ENCODE measurements around the gene CNOT2. TPM values are rescaled to one million over a fixed set of nuclear protein-coding genes. Genes with fewer than 3 reads are reported as not detected.

The CNOT2 gene
- total and polyA plus RNA-seq, 2 donors (not counting 3 experiments of a cell fraction or from before 2014, with no cell fraction given) = 52.2 to 79.7 TPM

- no peak overlapping the region for H3K9ac ChIP-seq (replicated peaks; ENCODE audit: extremely low read depth, insufficient read depth, low read length)
- no peaks in the 10 kb centered on the region for H3K9me3 ChIP-seq (replicated peaks; ENCODE audit: control insufficient read depth, insufficient read depth, low read length)
- no peak overlapping the region for H2AFZ ChIP-seq (ENCODE audit: low read depth, low read length)
- peak; percentile 61 for FAIRE-seq
- peaks cover 99% of the 10 kb centered on the region for H3K79me2 ChIP-seq (ENCODE audit: control insufficient read depth, insufficient read depth, low read length)
- intact Hi-C loops (cut with micrococcal nuclease) = no loop called here
- no peak overlapping the region for H3K4me2 ChIP-seq (ENCODE audit: insufficient read depth, low read length)
- POLR2A ChIA-PET = no interaction called here
- BruUV-seq (replicated peaks) = no TSS peak
- no peaks in the 10 kb centered on the region for H3K27me3 ChIP-seq (ENCODE audit: control insufficient read depth in 2 of 2, insufficient read depth in 2 of 2, low read length in 2 of 2)
- peak; percentile 40 for DNase-seq (ENCODE audit: low read depth, low spot score)
- no peak for TF ChIP-seq POLR2A (IDR thresholded peaks at IDR 0.05; ENCODE audit: low read depth, low read length)
- TF ChIP-seq GATA2 (IDR thresholded peaks at IDR 0.05; ENCODE audit: insufficient read depth, insufficient read length, low read depth, low read length) = no peak
- H3K9me1 ChIP-seq (replicated peaks; ENCODE audit: control insufficient read depth, extremely low read depth, insufficient read depth, low read length) = no peaks in the 10 kb centered on the region
- H3K36me3 ChIP-seq (ENCODE audit: control insufficient read depth in 2 of 2, extremely low read depth in 1 of 2, insufficient read depth in 2 of 2, low read length in 2 of 2) = no peaks in the 10 kb centered on the region
- no peak overlapping the region for H3K27ac ChIP-seq (ENCODE audit: insufficient read depth, low read depth, low read length)
- no peak overlapping the region for H3K4me3 ChIP-seq (replicated peaks in 1 of 3; ENCODE audit: insufficient read depth in 1 of 3, low read depth in 1 of 3, low read length in 3 of 3)
- H4K20me1 ChIP-seq (replicated peaks; ENCODE audit: control insufficient read depth, extremely low read depth, insufficient read depth, low read length) = peaks cover 26% of the 10 kb centered on the region
- dilution Hi-C loops (cut with MboI; ENCODE audit: extremely low pct_ligation_motif_present, low sequenced_read_pairs) = no loop called here
- CTCF ChIA-PET = interaction anchor here (0.6 to 2.0 kb wide), 2 partner anchors 8 to 355 kb away, joined by 4 to 7 read pairs; no protein-coding TSS in a partner anchor
- peaks cover 6% of the 10 kb centered on the region for H3K4me1 ChIP-seq (ENCODE audit: control insufficient read depth, extremely low read depth, insufficient read depth, low read length)
Observed at GRCh38 chr12:70255311-70255710, 12.1 kb downstream of the CNOT2 start.

GRCh38 chr12:70258605-70259403 is 15.6 kb downstream of the CNOT2 start:
- intact Hi-C loops (cut with micrococcal nuclease) (no loop called here), dilution Hi-C loops (cut with MboI; ENCODE audit: extremely low pct_ligation_motif_present, low sequenced_read_pairs) (no loop called here)
- Histone ChIP-seq H3K27me3 (ENCODE audit: control insufficient read depth in 2 of 2, insufficient read depth in 2 of 2, low read length in 2 of 2) (no peaks in the 10 kb centered on the region), H3K27ac (ENCODE audit: insufficient read depth, low read depth, low read length) (no peak overlapping the region), H2AFZ (ENCODE audit: low read depth, low read length) (no peak overlapping the region), H3K9me3 (replicated peaks; ENCODE audit: control insufficient read depth, insufficient read depth, low read length) (no peaks in the 10 kb centered on the region), H3K4me1 (ENCODE audit: control insufficient read depth, extremely low read depth, insufficient read depth, low read length) (peaks cover 6% of the 10 kb centered on the region), H3K4me3 (replicated peaks in 1 of 3; ENCODE audit: insufficient read depth in 1 of 3, low read depth in 1 of 3, low read length in 3 of 3) (no peak overlapping the region), H3K79me2 (ENCODE audit: control insufficient read depth, insufficient read depth, low read length) (peaks cover 97% of the 10 kb centered on the region), H3K9ac (replicated peaks; ENCODE audit: extremely low read depth, insufficient read depth, low read length) (no peak overlapping the region), H4K20me1 (replicated peaks; ENCODE audit: control insufficient read depth, extremely low read depth, insufficient read depth, low read length) (peaks cover 32% of the 10 kb centered on the region), H3K4me2 (ENCODE audit: insufficient read depth, low read length) (no peak overlapping the region), H3K9me1 (replicated peaks; ENCODE audit: control insufficient read depth, extremely low read depth, insufficient read depth, low read length) (no peaks in the 10 kb centered on the region), H3K36me3 (ENCODE audit: control insufficient read depth in 2 of 2, extremely low read depth in 1 of 2, insufficient read depth in 2 of 2, low read length in 2 of 2) (no peaks in the 10 kb centered on the region)
- FAIRE-seq (no peak), DNase-seq (ENCODE audit: low read depth, low spot score) (no peak)
- CTCF ChIA-PET = interaction anchor here (1.1 to 1.5 kb wide), 2 partner anchors 7 to 358 kb away, joined by 3 to 4 read pairs; no protein-coding TSS in a partner anchor
- POLR2A ChIA-PET = no interaction called here
- BruUV-seq (replicated peaks) = no TSS peak
- TF ChIP-seq CTCF (IDR thresholded peaks at IDR 0.05; ENCODE audit: extremely low read depth in 1 of 2, insufficient read depth in 1 of 2, low read depth in 1 of 2, low read length in 2 of 2) (no peak), JUN (IDR thresholded peaks at IDR 0.05; ENCODE audit: borderline replicate concordance, insufficient read depth, insufficient read length, low read depth) (no peak), MAX (IDR thresholded peaks at IDR 0.05; ENCODE audit: insufficient read depth, insufficient read length) (no peak), POLR2AphosphoS5 (IDR thresholded peaks at IDR 0.05; ENCODE audit: insufficient read depth, low read depth, low read length) (no peak), MYC (IDR thresholded peaks at IDR 0.05; ENCODE audit: low read depth, low read length) (no peak), POLR2A (IDR thresholded peaks at IDR 0.05; ENCODE audit: low read depth, low read length) (no peak), EZH2 (IDR thresholded peaks at IDR 0.05; ENCODE audit: borderline replicate concordance, low read depth, low read length, severe bottlenecking) (no peak), GATA2 (IDR thresholded peaks at IDR 0.05; ENCODE audit: insufficient read depth, insufficient read length, low read depth, low read length) (no peak), FOS (IDR thresholded peaks at IDR 0.05; ENCODE audit: borderline replicate concordance, insufficient read depth, low read length) (no peak)

All from endothelial cell of umbilical vein (primary cell).